Endothelial cell of umbilical vein (primary cell): ENCODE results near the gene IFNG. TPM values are rescaled to one million over a fixed set of nuclear protein-coding genes. Genes with fewer than 3 reads are reported as not detected.

Experiments
- BruUV-seq: library from RNA; stranded (reverse); fragments of 400-500 nt; replicated peaks from 2 replicates; lab custom pipeline; 2021; lab: Mats Ljungman, UMichigan
- CTCF ChIA-PET: fragments of 300-600, 350-600 bp; sonication (Branson Sonifier 250); formaldehyde crosslinking; loops from one replicate; lab custom pipeline; 2021; ENCODE audit warnings: antibody characterized with exemption, inconsistent platforms; lab: Charles Lee
- POLR2A ChIA-PET: fragments of 300-600, 350-600 bp; sonication (Branson Sonifier 250); formaldehyde crosslinking; loops from one replicate; lab custom pipeline; 2021; ENCODE audit warnings: antibody characterized with exemption, inconsistent platforms; lab: Charles Lee
- DNase-seq: peaks from one replicate; pipeline ENCODE4 v3.0.0-alpha.2; 2011; ENCODE audit warnings: low read depth, low spot score
- FAIRE-seq: peaks from 2 replicates; lab custom pipeline; 2011; peaks lifted over from hg19 to GRCh38; lab: Jason Lieb, UNC
- H2AFZ ChIP-seq: 2 replicates; pipeline ENCODE4 v1.6.0; 2012; ENCODE audit warnings: low read depth, low read length, control low read depth, inconsistent platforms
- H3K27ac ChIP-seq: 2 replicates; pipeline ENCODE4 v1.5.1; 2011; ENCODE audit warnings: low read depth, mild to moderate bottlenecking, control low read depth, low read length, moderate library complexity; ENCODE audit not compliant: insufficient read depth
- H3K27me3 ChIP-seq, 2 experiments: 2 replicates each; pipeline versions ENCODE4 v1.6.0 to v1.6.1; 2011; ENCODE audit warnings: low read length in 2 of 2, mixed read lengths in 1 of 2; ENCODE audit not compliant: control insufficient read depth in 2 of 2, insufficient read depth in 2 of 2
- H3K36me3 ChIP-seq, 2 experiments: 2 replicates in 1 of 2; 3 replicates in 1 of 2; pipeline ENCODE4 v1.5.1; 2011; ENCODE audit warnings: low read length in 2 of 2, mild to moderate bottlenecking in 1 of 2, moderate library complexity in 1 of 2; ENCODE audit not compliant: control insufficient read depth in 2 of 2, insufficient read depth in 2 of 2; ENCODE audit errors: extremely low read depth in 1 of 2
- H3K4me1 ChIP-seq: 3 replicates; pipeline ENCODE4 v1.5.1; 2011; ENCODE audit warnings: mild to moderate bottlenecking, low read length; ENCODE audit not compliant: control insufficient read depth, insufficient read depth; ENCODE audit errors: extremely low read depth
- H3K4me2 ChIP-seq: 2 replicates; pipeline ENCODE4 v1.6.1; 2011; ENCODE audit warnings: low read length, control low read depth, mixed read lengths; ENCODE audit not compliant: insufficient read depth
- H3K4me3 ChIP-seq, 3 experiments: fragments of 200-600 bp in 1 of 3; sonication (generic), shearing (Covaris generic) in 1 of 3; replicated peaks in 1 of 3; 2 replicates each; pipeline ENCODE4 v1.5.1; 2011 to 2016; ENCODE audit warnings: control low read depth in 3 of 3, low read length in 3 of 3, mild to moderate bottlenecking in 2 of 3, inconsistent platforms in 1 of 3, low read depth in 1 of 3, moderate library complexity in 1 of 3; ENCODE audit not compliant: insufficient read depth in 1 of 3
- H3K79me2 ChIP-seq: 2 replicates; pipeline ENCODE4 v1.6.0; 2012; ENCODE audit warnings: low read length, inconsistent platforms; ENCODE audit not compliant: control insufficient read depth, insufficient read depth
- H3K9ac ChIP-seq: replicated peaks from 2 replicates; pipeline ENCODE3; 2011; ENCODE audit warnings: low read length, control low read depth; ENCODE audit not compliant: insufficient read depth; ENCODE audit errors: extremely low read depth
- H3K9me1 ChIP-seq: replicated peaks from 3 replicates; pipeline ENCODE4 v1.6.0; 2011; ENCODE audit warnings: mild to moderate bottlenecking, low read length; ENCODE audit not compliant: control insufficient read depth, insufficient read depth; ENCODE audit errors: extremely low read depth
- H3K9me3 ChIP-seq: replicated peaks from 2 replicates; pipeline ENCODE4 v1.5.1; 2012; ENCODE audit warnings: low read length, inconsistent platforms; ENCODE audit not compliant: control insufficient read depth, insufficient read depth
- H4K20me1 ChIP-seq: replicated peaks from 2 replicates; pipeline ENCODE3; 2011; ENCODE audit warnings: mild to moderate bottlenecking, low read length; ENCODE audit not compliant: control insufficient read depth, insufficient read depth; ENCODE audit errors: extremely low read depth
- CTCF ChIP-seq, 2 donors: IDR thresholded peaks; 1 replicate in 1 of 2; 2 replicates in 1 of 2; pipeline ENCODE4 v1.5.1; 2011; ENCODE audit warnings: low read length in 2 of 2, mild to moderate bottlenecking in 2 of 2, moderate library complexity in 2 of 2, control low read depth in 1 of 2, inconsistent platforms in 1 of 2, low read depth in 1 of 2; ENCODE audit not compliant: insufficient read depth in 1 of 2; ENCODE audit errors: extremely low read depth in 1 of 2
- EZH2 ChIP-seq: IDR thresholded peaks from 2 replicates; pipeline ENCODE4 v1.6.1; 2012; ENCODE audit warnings: borderline replicate concordance, low read depth, mild to moderate bottlenecking, moderate library complexity, low read length, inconsistent platforms; ENCODE audit not compliant: severe bottlenecking
- FOS ChIP-seq: IDR thresholded peaks from 2 replicates; pipeline ENCODE4 v1.6.1; 2011; ENCODE audit warnings: mild to moderate bottlenecking, low read length, moderate library complexity, borderline replicate concordance; ENCODE audit not compliant: insufficient read depth
- GATA2 ChIP-seq: IDR thresholded peaks from 2 replicates; pipeline ENCODE4 v1.7.0; 2011; ENCODE audit warnings: low read depth, mild to moderate bottlenecking, moderate library complexity, mixed read lengths, low read length; ENCODE audit not compliant: insufficient read length, insufficient read depth
- JUN ChIP-seq: IDR thresholded peaks from 2 replicates; pipeline ENCODE4 v1.6.1; 2011; ENCODE audit warnings: borderline replicate concordance, low read depth; ENCODE audit not compliant: insufficient read length, insufficient read depth
- MAX ChIP-seq: IDR thresholded peaks from 2 replicates; pipeline ENCODE4 v1.6.1; 2011; ENCODE audit not compliant: insufficient read depth, insufficient read length
- MYC ChIP-seq: IDR thresholded peaks from one replicate; pipeline ENCODE4 v1.6.1; 2011; ENCODE audit warnings: mild to moderate bottlenecking, low read depth, low read length
- POLR2A ChIP-seq: IDR thresholded peaks from 2 replicates; pipeline ENCODE4 v1.6.1; 2012; ENCODE audit warnings: low read depth, mild to moderate bottlenecking, control low read depth, low read length
- POLR2AphosphoS5 ChIP-seq: IDR thresholded peaks from 2 replicates; pipeline ENCODE4 v1.6.1; 2012; ENCODE audit warnings: low read depth, mild to moderate bottlenecking, control low read depth, low read length, moderate library complexity; ENCODE audit not compliant: insufficient read depth
- dilution Hi-C: fragments of 300-500 bp; cut with MboI; formaldehyde crosslinking; loops from one replicate; pipeline ENCODE4 v1.15.0; 2019; ENCODE audit warnings: low sequenced_read_pairs; ENCODE audit not compliant: extremely low pct_ligation_motif_present
- intact Hi-C: fragments of 100-400 bp; cut with micrococcal nuclease; formaldehyde crosslinking; loops from one replicate; pipeline ENCODE4 v1.10.0; 2022
- polyA plus RNA-seq, 4 experiments: library from polyadenylated mRNA; depleted of rRNA in 3 of 4; stranded (reverse) in 3 of 4; unstranded in 1 of 4; fragments of >200 nt; gene quantifications; 2 replicates each; pipeline versions ENCODE4 v1.2.1 to v1.2.3, GENCODE V29; 2011 to 2012; ENCODE audit warnings: missing spikeins in 1 of 4
- total RNA-seq: library from RNA; stranded (reverse); gene quantifications from 2 replicates; pipeline ENCODE4 v1.2.3, GENCODE V29; 2021

The IFNG gene
- total and polyA plus RNA-seq, 2 donors (not counting 3 experiments of a cell fraction or from before 2014, with no cell fraction given): not detected

- intact Hi-C loops (no loop called here), dilution Hi-C loops (no loop called here)
- H3K9me1 ChIP-seq: no peaks in the 10 kb centered on the region
- H3K4me1 ChIP-seq: no peaks in the 10 kb centered on the region
- CTCF ChIA-PET: no interaction called here
- no TSS peak for BruUV-seq
- no peaks in the 10 kb centered on the region for H4K20me1 ChIP-seq
- no peak overlapping the region for H3K4me2 ChIP-seq
- H3K36me3 ChIP-seq: no peaks in the 10 kb centered on the region
- DNase-seq (no peak), FAIRE-seq (no peak)
- no peak overlapping the region for H3K27ac ChIP-seq
- POLR2A ChIA-PET: no interaction called here
- H3K79me2 ChIP-seq: no peaks in the 10 kb centered on the region
- H3K9ac ChIP-seq: no peak overlapping the region
- H3K9me3 ChIP-seq: no peaks in the 10 kb centered on the region
- no peaks in the 10 kb centered on the region for H3K27me3 ChIP-seq
- no peak overlapping the region for H3K4me3 ChIP-seq
- TF ChIP-seq EZH2: no peak
- TF ChIP-seq POLR2A: no peak
- TF ChIP-seq GATA2: no peak
- no peak for TF ChIP-seq MAX
- TF ChIP-seq JUN: no peak
- no peak for TF ChIP-seq CTCF (IDR thresholded peaks at IDR 0.05; ENCODE audit: extremely low read depth in 1 of 2, insufficient read depth in 1 of 2, low read depth in 1 of 2, low read length in 2 of 2)
- no peak for TF ChIP-seq MYC
- no peak for TF ChIP-seq FOS
- TF ChIP-seq POLR2AphosphoS5: no peak
- H2AFZ ChIP-seq: no peak overlapping the region
These were observed 22.2 kb downstream of the IFNG start for GRCh38 chr12:68137335-68137830.
